Measurements from ENCODE around the gene RSKR. TPM values are rescaled to one million over a fixed set of nuclear protein-coding genes. Genes with fewer than 3 reads are reported as not detected.

The RSKR gene
- total RNA-seq, 5 donors from 2014 or later (not counting 1 experiment from before 2014, with no cell fraction given) = 14.2 to 26.1 (median 21.9) TPM

DNA sequence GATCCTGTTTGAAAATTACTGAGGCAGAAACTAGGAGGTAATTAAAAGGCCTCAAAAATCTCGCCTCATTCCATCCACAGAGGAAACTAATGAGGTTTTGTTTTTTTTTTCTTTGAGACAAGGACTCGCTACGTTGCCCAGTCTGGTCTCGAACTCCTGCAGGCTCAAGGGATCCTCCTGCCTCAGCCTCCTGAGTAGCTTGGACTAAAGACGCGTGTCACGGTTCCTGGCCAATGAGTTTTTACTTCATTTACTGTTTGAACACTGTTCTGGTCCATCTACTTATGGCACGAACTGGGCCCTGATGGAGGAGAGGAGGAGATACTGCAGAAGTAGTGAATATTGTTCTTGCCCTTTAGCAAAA lies 31.6 kb upstream of the RSKR start:
- CTCF ChIA-PET = interaction anchor here in 1 of 2 donors (1.4 to 4.8 kb wide), 3 partner anchors 17 to 81 kb away, joined by 3 to 63 read pairs (median 8); partner anchors contain the start of genes PIGS, SDF2, SUPT6H and TLCD1

GRCh38 chr17:28644787-28645575 lies 31.0 kb upstream of the RSKR start, which contains the start of gene BLTP2:
BLTP2 (minus strand) TSS chr17:28645158; CDS start chr17:28645056, 102 bp downstream.
- Histone ChIP-seq H3K27ac (ENCODE audit: low read length) (peak within 1 kb of the TSS; percentile 75), H3K27me3 (replicated peaks in 1 of 2; ENCODE audit: control insufficient read depth in 2 of 2, extremely low read depth in 1 of 2, insufficient read depth in 2 of 2, low read length in 1 of 2) (no peaks in the 10 kb centered on the region), H3K4me1 (ENCODE audit: control insufficient read depth in 1 of 2, extremely low read depth in 1 of 2, insufficient read depth in 2 of 2, low read length in 2 of 2) (peaks cover 27 to 33% of the 10 kb centered on the region in 2 experiments), H3K9me3 (no peaks in the 10 kb centered on the region), H3K4me3 (ENCODE audit: control insufficient read depth in 1 of 2, extremely low read depth in 1 of 2, low read length in 1 of 2) (peak within 1 kb of the TSS; percentile 83 to 91), H3K36me3 (ENCODE audit: control insufficient read depth in 2 of 2, extremely low read depth in 1 of 2, insufficient read depth in 1 of 2, low read length in 1 of 2) (peaks cover 4 to 46% of the 10 kb centered on the region in 2 donors)
- H3K4me3 Mint-ChIP-seq = peak within 1 kb of the TSS; percentile 85 to 94 (median 92)
- H3K9me3 Mint-ChIP-seq = no peaks in the 10 kb centered on the region
- under 1% methylated on average over 73 of the region's 89 CpGs for WGBS (ENCODE audit: insufficient coverage)
- peaks cover 24% of the 10 kb centered on the region for H3K36me3 Mint-ChIP-seq
- POLR2A ChIA-PET = interaction anchor here (0.5 to 1.1 kb wide), 6 partner anchors 17 to 124 kb away, joined by 3 to 9 read pairs (median 4); partner anchors contain the start of genes PROCA1 (in 1 of the 2), SDF2 (in 1 of the 2) and SUPT6H (in 1 of the 2)
- H3K27me3 Mint-ChIP-seq = no peaks in the 10 kb centered on the region
- H3K27ac Mint-ChIP-seq = peak within 1 kb of the TSS; percentile 88 to 91
- CTCF ChIA-PET = interaction anchor here in 1 of 2 donors (0.6 to 4.8 kb wide), 4 partner anchors 17 to 105 kb away, joined by 3 to 63 read pairs (median 4); partner anchors contain the start of genes PIGS, SDF2 and SUPT6H
- ATAC-seq (replicated peaks in 1 of 4) (peak; percentile 97 to 100 (median 99)), DNase-seq (peak; percentile 91 to 98 (median 95))
- H3K4me1 Mint-ChIP-seq = peaks cover 39 to 45% (median 41%) of the 10 kb centered on the region in 3 donors

More for the DNA sequence above, 31.6 kb upstream of the RSKR start:
- DNase-seq (peak in 1 of 35 experiments; percentile 8), ATAC-seq (replicated peaks in 1 of 4) (no peak)
- H3K36me3 Mint-ChIP-seq = peaks cover 20% of the 10 kb centered on the region
- H3K27ac Mint-ChIP-seq = peak overlapping the region; percentile 82 to 91
- 19% methylated on average over 3 of the region's 8 CpGs for WGBS (ENCODE audit: insufficient coverage)
- no peaks in the 10 kb centered on the region for H3K9me3 ChIP-seq
- POLR2A ChIA-PET = interaction anchor here (0.5 to 1.1 kb wide), 6 partner anchors 17 to 123 kb away, joined by 3 to 9 read pairs (median 4); partner anchors contain the start of genes PROCA1 (in 1 of the 2), SDF2 (in 1 of the 2) and SUPT6H (in 1 of the 2)
- H3K27ac ChIP-seq (ENCODE audit: low read length) = peak overlapping the region; percentile 75
- H3K36me3 ChIP-seq (ENCODE audit: control insufficient read depth in 2 of 2, extremely low read depth in 1 of 2, insufficient read depth in 1 of 2, low read length in 1 of 2) = peaks cover 9 to 45% of the 10 kb centered on the region in 2 donors
- H3K4me1 ChIP-seq (ENCODE audit: control insufficient read depth in 1 of 2, extremely low read depth in 1 of 2, insufficient read depth in 2 of 2, low read length in 2 of 2) = peaks cover 27 to 33% of the 10 kb centered on the region in 2 experiments
- no peaks in the 10 kb centered on the region for H3K9me3 Mint-ChIP-seq
- H3K4me3 Mint-ChIP-seq = peak overlapping the region; percentile 85 to 94 (median 92)
- H3K27me3 Mint-ChIP-seq = no peaks in the 10 kb centered on the region
- H3K4me3 ChIP-seq (ENCODE audit: control insufficient read depth in 1 of 2, extremely low read depth in 1 of 2, low read length in 1 of 2) = peak overlapping the region; percentile 57 to 88
- H3K4me1 Mint-ChIP-seq = peaks cover 39 to 42% (median 41%) of the 10 kb centered on the region in 3 donors
- H3K27me3 ChIP-seq (replicated peaks in 1 of 2; ENCODE audit: control insufficient read depth in 2 of 2, extremely low read depth in 1 of 2, insufficient read depth in 2 of 2, low read length in 1 of 2) = no peaks in the 10 kb centered on the region

GRCh38 chr17:28643983-28644786 lies 30.2 kb upstream of the RSKR start:
- Histone ChIP-seq H3K9me3 (no peaks in the 10 kb centered on the region), H3K27me3 (replicated peaks in 1 of 2; ENCODE audit: control insufficient read depth in 2 of 2, extremely low read depth in 1 of 2, insufficient read depth in 2 of 2, low read length in 1 of 2) (no peaks in the 10 kb centered on the region), H3K36me3 (ENCODE audit: control insufficient read depth in 2 of 2, extremely low read depth in 1 of 2, insufficient read depth in 1 of 2, low read length in 1 of 2) (peaks cover 4 to 53% of the 10 kb centered on the region in 2 donors), H3K4me1 (ENCODE audit: control insufficient read depth in 1 of 2, extremely low read depth in 1 of 2, insufficient read depth in 2 of 2, low read length in 2 of 2) (peaks cover 27 to 33% of the 10 kb centered on the region in 2 experiments), H3K27ac (ENCODE audit: low read length) (peak overlapping the region; percentile 46), H3K4me3 (ENCODE audit: control insufficient read depth in 1 of 2, extremely low read depth in 1 of 2, low read length in 1 of 2) (peak overlapping the region; percentile 83 to 91)
- ChIA-PET POLR2A (interaction anchor here (0.5 to 1.0 kb wide), 2 partner anchors 18 to 266 kb away, joined by 3 to 9 read pairs; partner anchors contain the start of genes SDF2 (in 1 of the 2) and SUPT6H (in 1 of the 2)), CTCF (interaction anchor here in 1 of 2 donors (0.6 to 4.8 kb wide), 3 partner anchors 18 to 106 kb away, joined by 3 to 63 read pairs (median 5); partner anchors contain the start of genes SDF2 and SUPT6H)
- Mint-ChIP-seq H3K27me3 (no peaks in the 10 kb centered on the region), H3K4me1 (peaks cover 39 to 48% (median 43%) of the 10 kb centered on the region in 3 donors), H3K4me3 (peak overlapping the region; percentile 85 to 94 (median 92)), H3K27ac (peak overlapping the region; percentile 88 to 91), H3K36me3 (peaks cover 31% of the 10 kb centered on the region), H3K9me3 (no peaks in the 10 kb centered on the region)
- ATAC-seq (replicated peaks in 1 of 4) = no peak
- 1% methylated on average over 9 of the region's 18 CpGs for WGBS (ENCODE audit: insufficient coverage)
- peak in 8 of 35 experiments; percentile 3 to 40 (median 10) for DNase-seq

GRCh38 chr17:28641579-28641978 lies 27.6 kb upstream of the RSKR start:
- no peaks in the 10 kb centered on the region for H3K9me3 Mint-ChIP-seq
- peaks cover 46 to 49% (median 46%) of the 10 kb centered on the region in 3 donors for H3K4me1 Mint-ChIP-seq
- ATAC-seq (replicated peaks in 1 of 4) (no peak), DNase-seq (no peak)
- H3K36me3 Mint-ChIP-seq = peaks cover 44% of the 10 kb centered on the region
- Histone ChIP-seq H3K27me3 (replicated peaks in 1 of 2; ENCODE audit: control insufficient read depth in 2 of 2, extremely low read depth in 1 of 2, insufficient read depth in 2 of 2, low read length in 1 of 2) (no peaks in the 10 kb centered on the region), H3K4me1 (ENCODE audit: control insufficient read depth in 1 of 2, extremely low read depth in 1 of 2, insufficient read depth in 2 of 2, low read length in 2 of 2) (peaks cover 22 to 27% of the 10 kb centered on the region in 2 experiments), H3K27ac (ENCODE audit: low read length) (no peak overlapping the region), H3K36me3 (ENCODE audit: control insufficient read depth in 2 of 2, extremely low read depth in 1 of 2, insufficient read depth in 1 of 2, low read length in 1 of 2) (peaks cover 4 to 67% of the 10 kb centered on the region in 2 donors), H3K4me3 (ENCODE audit: control insufficient read depth in 1 of 2, extremely low read depth in 1 of 2, low read length in 1 of 2) (no peak overlapping the region), H3K9me3 (no peaks in the 10 kb centered on the region)
- H3K27ac Mint-ChIP-seq = no peak overlapping the region
- CTCF ChIA-PET = interaction anchor here in 1 of 2 donors (1.0 kb wide), 1 partner anchor 34 kb away, joined by 3 read pairs; no protein-coding TSS in a partner anchor
- no peak overlapping the region for H3K4me3 Mint-ChIP-seq
- WGBS (ENCODE audit: insufficient coverage) = no CpG with 5 or more reads among the region's 2 CpGs
- POLR2A ChIA-PET = interaction anchor here (0.6 to 0.9 kb wide), 3 partner anchors 16 to 62 kb away, joined by 4 read pairs; no protein-coding TSS in a partner anchor
- H3K27me3 Mint-ChIP-seq = no peaks in the 10 kb centered on the region

DNA sequence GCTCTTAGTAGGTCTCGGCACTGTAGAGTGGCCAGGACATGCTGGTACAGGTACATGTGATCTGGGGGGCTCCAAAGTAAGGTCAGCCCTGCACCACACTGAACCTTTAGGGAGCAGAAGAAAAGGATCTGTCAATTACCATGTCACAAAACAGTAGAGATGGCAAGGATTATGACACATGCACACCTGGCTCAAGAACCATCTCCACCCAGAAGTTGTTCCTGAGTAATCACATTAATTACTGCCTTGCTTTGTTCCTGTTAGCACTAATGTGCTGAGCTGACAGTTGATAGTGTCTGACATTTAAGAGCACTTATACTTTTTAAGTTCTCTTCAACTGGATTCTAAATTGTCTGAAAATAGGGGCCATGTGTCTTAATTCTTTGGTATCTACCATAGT lies 21.5 kb upstream of the RSKR start:
- peaks cover 34 to 98% of the 10 kb centered on the region in 2 donors for H3K36me3 ChIP-seq (ENCODE audit: control insufficient read depth in 2 of 2, extremely low read depth in 1 of 2, insufficient read depth in 1 of 2, low read length in 1 of 2)
- H3K4me3 ChIP-seq (ENCODE audit: control insufficient read depth in 1 of 2, extremely low read depth in 1 of 2, low read length in 1 of 2) = no peak overlapping the region
- ChIA-PET CTCF (interaction anchor here in 1 of 2 donors (0.6 kb wide), 1 partner anchor 132 kb away, joined by 4 read pairs; no protein-coding TSS in a partner anchor), POLR2A (interaction anchor here in 1 of 2 donors (0.7 kb wide), 1 partner anchor 115 kb away, joined by 3 read pairs; no protein-coding TSS in a partner anchor)
- Mint-ChIP-seq H3K27me3 (no peaks in the 10 kb centered on the region), H3K9me3 (no peaks in the 10 kb centered on the region), H3K4me1 (peaks cover 17 to 35% (median 25%) of the 10 kb centered on the region in 3 donors), H3K4me3 (no peak overlapping the region), H3K36me3 (peaks cover 89% of the 10 kb centered on the region), H3K27ac (no peak overlapping the region)
- DNase-seq (no peak), ATAC-seq (replicated peaks in 1 of 4) (no peak)
- H3K9me3 ChIP-seq = no peaks in the 10 kb centered on the region
- H3K27me3 ChIP-seq (replicated peaks in 1 of 2; ENCODE audit: control insufficient read depth in 2 of 2, extremely low read depth in 1 of 2, insufficient read depth in 2 of 2, low read length in 1 of 2) = no peaks in the 10 kb centered on the region
- peaks cover 0 to 6% of the 10 kb centered on the region in 2 experiments for H3K4me1 ChIP-seq (ENCODE audit: control insufficient read depth in 1 of 2, extremely low read depth in 1 of 2, insufficient read depth in 2 of 2, low read length in 2 of 2)
- no peak overlapping the region for H3K27ac ChIP-seq (ENCODE audit: low read length)
- no CpG with 5 or more reads among the region's 1 CpG for WGBS (ENCODE audit: insufficient coverage)

All from T-cell (primary cell).